IMR-90 (cell line): ENCODE results near the gene ZNF12. TPM values are rescaled to one million over a fixed set of nuclear protein-coding genes. Genes with fewer than 3 reads are reported as not detected.
"Not testable (repeated sequence)": the region's sequence is repeated elsewhere in the genome, so short reads cannot be mapped to it uniquely, and the experiment has no call there.

Experiments used
- ATAC-seq: fragments of 200-7000 bp; cut with Tn5 transposase; 2 replicates; pipeline ENCODE4 v1.9.1; 2020; ENCODE audit warnings: low read depth, mild to moderate bottlenecking, moderate library complexity
- BruUV-seq: library from RNA; stranded (reverse); fragments of 400-500 nt; replicated peaks from 2 replicates; lab custom pipeline; 2021; lab: Mats Ljungman, UMichigan
- CTCF ChIA-PET: fragments of 300-600 bp; formaldehyde crosslinking; extraction: SDS; loops from one replicate; lab custom pipeline; 2021; ENCODE audit warnings: antibody characterized with exemption; lab: Yijun Ruan, JAX
- POLR2A ChIA-PET: fragments of 300-600 bp; sonication (Branson Sonifier 250); formaldehyde crosslinking; loops from one replicate; lab custom pipeline; 2022; ENCODE audit warnings: antibody characterized with exemption; ENCODE audit not compliant: unreplicated experiment; lab: Charles Lee
- DNase-seq: peaks from one replicate; pipeline ENCODE4 v3.0.0; 2013
- H2AFZ ChIP-seq: replicated peaks from 2 replicates; pipeline ENCODE3; 2013; ENCODE audit warnings: low read length, mild to moderate bottlenecking; ENCODE audit not compliant: poor library complexity
- H2AK5ac ChIP-seq: 2 replicates; pipeline ENCODE4 v1.6.1; 2013; ENCODE audit warnings: low read depth, low read length, inconsistent platforms
- H2AK9ac ChIP-seq: replicated peaks from 2 replicates; pipeline ENCODE3; 2013; ENCODE audit warnings: mild to moderate bottlenecking, low read depth, low read length, moderate library complexity; ENCODE audit not compliant: poor library complexity
- H2BK120ac ChIP-seq: 2 replicates; pipeline ENCODE4 v1.6.1; 2013; ENCODE audit warnings: low read depth, low read length, inconsistent platforms
- H2BK15ac ChIP-seq: 3 replicates; pipeline ENCODE4 v1.6.1; 2013; ENCODE audit warnings: low read depth, low read length, inconsistent platforms
- H2BK20ac ChIP-seq: 2 replicates; pipeline ENCODE4 v1.6.1; 2013; ENCODE audit warnings: low read depth, mild to moderate bottlenecking, inconsistent platforms, low read length, moderate library complexity
- H2BK5ac ChIP-seq: 2 replicates; pipeline ENCODE4 v1.6.1; 2013; ENCODE audit warnings: mild to moderate bottlenecking, low read depth, low read length, inconsistent platforms; ENCODE audit not compliant: poor library complexity, severe bottlenecking
- H3K14ac ChIP-seq: replicated peaks from 2 replicates; pipeline ENCODE4 v1.6.1; 2013; ENCODE audit warnings: low read depth, low read length, inconsistent platforms
- H3K18ac ChIP-seq: 2 replicates; pipeline ENCODE4 v1.6.1; 2013; ENCODE audit warnings: low read depth, low read length, control low read depth
- H3K23ac ChIP-seq: 2 replicates; pipeline ENCODE4 v1.6.1; 2013; ENCODE audit warnings: low read depth, low read length, inconsistent platforms
- H3K27ac ChIP-seq: 2 replicates; pipeline ENCODE4 v1.5.1; 2013; ENCODE audit warnings: mild to moderate bottlenecking, control low read depth, low read length; ENCODE audit not compliant: insufficient read depth
- H3K27me3 ChIP-seq: 2 replicates; pipeline ENCODE4 v1.6.1; 2013; ENCODE audit warnings: low read length; ENCODE audit not compliant: control insufficient read depth, insufficient read depth
- H3K36me3 ChIP-seq: 2 replicates; pipeline ENCODE4 v1.6.1; 2013; ENCODE audit warnings: low read length, mixed read lengths; ENCODE audit not compliant: control insufficient read depth, insufficient read depth
- H3K4ac ChIP-seq: 2 replicates; pipeline ENCODE4 v1.6.1; 2013; ENCODE audit warnings: low read depth, low read length, inconsistent platforms
- H3K4me1 ChIP-seq: 2 replicates; pipeline ENCODE4 v1.6.1; 2013; ENCODE audit warnings: low read length, mixed read lengths; ENCODE audit not compliant: control insufficient read depth, insufficient read depth
- H3K4me2 ChIP-seq: 2 replicates; pipeline ENCODE4 v1.6.1; 2013; ENCODE audit warnings: low read depth, mild to moderate bottlenecking, control low read depth, low read length, moderate library complexity
- H3K4me3 ChIP-seq: 2 replicates; pipeline ENCODE4 v1.5.1; 2013; ENCODE audit warnings: low read depth, mild to moderate bottlenecking, control low read depth, low read length, moderate library complexity; ENCODE audit not compliant: insufficient read depth
- H3K56ac ChIP-seq: 2 replicates; pipeline ENCODE4 v1.6.1; 2013; ENCODE audit warnings: low read length, inconsistent platforms; ENCODE audit not compliant: insufficient read depth; ENCODE audit errors: extremely low read depth
- H3K79me1 ChIP-seq, 2 experiments: 2 replicates each; pipeline ENCODE4 v1.6.1; 2013; ENCODE audit warnings: low read length in 2 of 2, inconsistent platforms in 1 of 2, low read depth in 1 of 2
- H3K9ac ChIP-seq: 2 replicates; pipeline ENCODE4 v1.6.1; 2013; ENCODE audit warnings: low read depth, low read length, control low read depth
- H3K9me1 ChIP-seq: 2 replicates; pipeline ENCODE4 v1.6.1; 2013; ENCODE audit warnings: low read length, inconsistent platforms; ENCODE audit not compliant: insufficient read depth
- H3K9me3 ChIP-seq: 2 replicates; pipeline ENCODE4 v1.6.1; 2013; ENCODE audit warnings: low read length; ENCODE audit not compliant: control insufficient read depth, insufficient read depth
- H4K20me1 ChIP-seq: 2 replicates; pipeline ENCODE4 v1.6.1; 2013; ENCODE audit warnings: low read length, inconsistent platforms; ENCODE audit not compliant: insufficient read depth
- H4K5ac ChIP-seq: 2 replicates; pipeline ENCODE4 v1.6.1; 2013; ENCODE audit warnings: mild to moderate bottlenecking, low read depth, low read length, control low read depth
- H4K8ac ChIP-seq, 2 experiments: 2 replicates each; pipeline ENCODE4 v1.6.1; 2013; ENCODE audit warnings: low read depth in 2 of 2, low read length in 2 of 2, control low read depth in 1 of 2, inconsistent platforms in 1 of 2
- H4K91ac ChIP-seq: 2 replicates; pipeline ENCODE4 v1.6.1; 2013; ENCODE audit warnings: low read depth, low read length, inconsistent platforms; ENCODE audit not compliant: insufficient read depth
- WGBS, 2 experiments: methylation state at CpG; one replicate each; pipeline versions ENCODE4 v1.1.5 to v1.1.7; 2013; ENCODE audit warnings: missing lambda C conversion rate in 2 of 2; ENCODE audit not compliant: insufficient read length in 1 of 2; ENCODE audit errors: extremely low coverage in 2 of 2; 5-methylcytosine and 5-hydroxymethylcytosine counted together
- dilution Hi-C: fragments of 300-500 bp; cut with HindIII; formaldehyde crosslinking; loops from one replicate; pipeline ENCODE4 v1.14.3; 2018; ENCODE audit warnings: low sequenced_read_pairs; ENCODE audit not compliant: unreplicated experiment
- in situ Hi-C: fragments of 300-500 bp; cut with MboI; formaldehyde crosslinking; loops from 3 replicates; pipeline ENCODE4 v1.14.3; 2019; ENCODE audit warnings: low sequenced_read_pairs, inconsistent platforms, mixed read lengths
- intact Hi-C: fragments of 100-400 bp; cut with micrococcal nuclease; formaldehyde crosslinking; loops from 2 replicates; pipeline ENCODE4 v1.10.0; 2022
- polyA plus RNA-seq, 3 experiments: library from polyadenylated mRNA; depleted of rRNA; stranded (reverse); fragments of >200 nt; gene quantifications; 2 replicates each; pipeline ENCODE4 v1.2.3, GENCODE V29; 2012; ENCODE audit warnings: low replicate concordance in 1 of 3
- total RNA-seq: library from RNA; depleted of rRNA; stranded (reverse); fragments of >200 nt; gene quantifications from 2 replicates; pipeline ENCODE4 v1.2.3, GENCODE V29; 2012

ZNF12 gene
- total and polyA plus RNA-seq, 2 of the 4 experiments (the other 2 are of a cell fraction) = 8.2 to 20.8 TPM

DNA sequence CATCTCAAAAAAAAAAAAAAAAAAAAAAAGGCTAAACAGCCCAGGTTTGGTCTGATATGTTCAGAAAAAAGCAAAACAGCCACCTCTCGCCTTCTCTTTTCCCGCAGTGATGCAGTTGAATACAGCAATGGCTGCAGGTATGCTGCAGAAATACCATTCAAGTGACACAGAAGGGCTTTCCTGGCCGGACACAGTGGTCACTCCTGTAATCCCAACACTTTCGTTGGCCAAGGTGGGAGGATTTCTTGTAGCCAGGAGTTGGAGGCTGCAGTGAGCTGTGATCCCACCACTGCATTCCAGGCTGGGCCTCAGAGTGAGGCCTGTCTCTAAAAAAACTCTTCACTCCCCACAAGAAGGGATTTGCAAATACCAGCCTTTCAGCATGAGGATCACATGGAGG lies 17.6 kb upstream of the ZNF12 start:
- H4K5ac ChIP-seq, H4K20me1 ChIP-seq, H2BK5ac ChIP-seq, H3K4me3 ChIP-seq, H3K18ac ChIP-seq, H2AK5ac ChIP-seq, H2BK120ac ChIP-seq, ATAC-seq, H2AFZ ChIP-seq, H3K14ac ChIP-seq, H4K91ac ChIP-seq, H3K4me1 ChIP-seq, H3K9ac ChIP-seq, H3K4me2 ChIP-seq, DNase-seq, H2AK9ac ChIP-seq, H2BK20ac ChIP-seq, H3K79me1 ChIP-seq, H3K23ac ChIP-seq, BruUV-seq, H3K9me1 ChIP-seq, H3K9me3 ChIP-seq, H3K4ac ChIP-seq, H3K36me3 ChIP-seq, H2BK15ac ChIP-seq, intact Hi-C loops, POLR2A ChIA-PET, H3K56ac ChIP-seq, H4K8ac ChIP-seq, CTCF ChIA-PET, H3K27ac ChIP-seq, dilution Hi-C loops, in situ Hi-C loops, H3K27me3 ChIP-seq: not testable (repeated sequence)
- no CpG with 5 or more reads among the region's 4 CpGs for WGBS, 2 experiments
